ENCODE measurements around the gene PRPSAP1.
A peak's percentile ranks its signal among the peaks of the same experiment; 100 is the strongest.

PRPSAP1 gene

GRCh38 chr17:76383546-76384221 lies 30.0 kb upstream of the PRPSAP1 start:
- DNase-seq (ENCODE audit: low spot score), result peak; percentile 78

DNA sequence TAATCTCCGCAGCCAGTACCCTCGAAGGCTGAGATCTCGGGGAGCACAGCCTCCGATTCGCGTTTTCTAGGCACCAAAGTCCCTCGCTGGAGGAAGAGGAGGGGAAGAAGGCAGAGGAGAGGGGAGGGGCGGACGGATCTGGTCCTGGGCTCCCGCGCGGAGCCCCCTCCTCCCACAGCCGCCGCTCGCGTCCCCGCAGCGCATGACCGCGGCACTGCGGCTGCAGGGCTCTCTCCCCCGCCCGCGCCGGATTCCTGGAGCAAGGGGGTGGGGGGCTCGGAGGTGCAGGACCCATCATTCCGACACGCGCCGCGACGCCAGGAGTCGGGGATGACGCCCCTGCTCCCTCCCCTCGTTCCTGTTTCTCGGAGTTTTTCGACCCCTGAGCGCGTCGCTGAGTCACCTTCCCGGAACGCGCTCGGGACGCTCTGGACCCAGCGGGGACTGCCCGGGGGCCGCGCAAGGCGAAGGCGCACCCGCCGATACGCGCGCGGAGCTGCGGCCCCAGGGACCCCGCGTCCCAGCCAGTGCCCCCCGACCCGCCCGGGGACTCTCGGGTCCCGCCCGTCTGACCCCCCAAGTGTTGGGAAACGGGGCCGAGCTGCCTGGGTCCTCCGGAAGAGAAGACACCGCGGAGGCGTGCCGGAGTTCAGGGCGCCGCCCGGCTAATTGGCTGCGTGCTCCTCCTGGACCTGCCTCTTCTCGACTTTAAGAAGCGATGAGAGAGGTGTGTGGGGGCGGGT lies 29.3 kb upstream of the PRPSAP1 start:
- DNase-seq (ENCODE audit: low spot score), result peak; percentile 87

DNA sequence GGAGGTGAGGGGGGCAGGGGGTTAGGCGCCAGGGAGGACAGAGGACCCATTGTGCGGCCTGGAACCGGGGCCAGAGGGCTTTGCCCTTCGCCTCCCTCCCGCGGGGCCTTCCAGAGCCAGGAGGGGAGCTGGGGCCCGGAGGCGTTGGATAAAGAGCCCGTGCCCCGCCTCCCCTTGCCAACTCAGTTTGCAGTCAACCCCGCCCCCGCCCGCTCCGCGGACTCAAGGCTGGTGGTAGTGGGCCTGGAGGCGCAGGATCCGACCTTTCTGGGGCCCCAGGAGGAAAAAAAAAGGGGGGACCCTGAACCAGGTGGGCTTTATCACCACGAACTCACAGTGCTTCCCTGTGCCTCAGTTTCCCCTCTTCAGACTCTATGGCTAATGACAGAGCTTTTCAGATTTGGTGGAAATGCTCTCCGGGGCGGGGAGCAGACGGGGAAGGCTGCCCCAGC lies 28.7 kb upstream of the PRPSAP1 start:
- no peak for DNase-seq (ENCODE audit: low spot score)

GRCh38 chr17:76381633-76382350 lies 28.1 kb upstream of the PRPSAP1 start:
- DNase-seq (ENCODE audit: low spot score), result peak; percentile 77

GRCh38 chr17:76379646-76380376 lies 26.1 kb upstream of the PRPSAP1 start:
- DNase-seq (ENCODE audit: low spot score), result no peak

GRCh38 chr17:76379275-76379641 lies 25.5 kb upstream of the PRPSAP1 start:
- no peak for DNase-seq (ENCODE audit: low spot score)

DNA sequence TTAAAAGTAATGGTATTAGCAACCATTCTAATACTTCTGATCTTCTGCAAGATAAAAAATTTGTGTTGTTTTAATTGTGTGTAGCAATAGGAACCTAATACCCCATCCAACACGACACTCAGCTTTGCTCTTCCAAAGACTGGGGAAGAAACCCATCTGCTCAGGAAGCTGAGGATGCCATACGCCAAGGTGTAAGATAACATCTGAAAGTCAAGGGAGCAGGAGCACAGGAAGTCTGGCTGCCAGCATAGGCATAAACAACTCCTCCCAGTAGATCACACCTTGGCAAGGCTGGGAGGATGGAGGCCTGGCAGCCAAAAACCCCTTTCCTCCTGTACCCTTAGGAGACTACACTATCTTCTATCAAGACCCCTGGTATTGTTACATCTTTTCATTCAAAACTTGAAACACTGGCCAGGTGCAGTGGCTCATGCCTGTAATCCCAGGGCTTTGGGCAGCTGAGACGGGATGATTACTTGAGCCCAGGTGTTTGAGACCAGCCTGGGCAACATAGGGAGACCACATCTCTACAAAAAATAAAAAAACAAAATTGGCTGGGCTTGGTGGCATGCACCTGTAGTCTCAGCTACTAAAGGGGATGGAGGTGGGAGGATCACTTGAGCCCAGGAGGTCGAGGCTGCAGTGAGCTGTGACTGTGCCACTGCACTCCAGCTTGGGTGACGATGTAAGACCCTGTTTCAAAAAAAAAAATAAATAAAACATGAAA lies 25.0 kb upstream of the PRPSAP1 start:
- DNase-seq (ENCODE audit: low spot score), result no peak

DNA sequence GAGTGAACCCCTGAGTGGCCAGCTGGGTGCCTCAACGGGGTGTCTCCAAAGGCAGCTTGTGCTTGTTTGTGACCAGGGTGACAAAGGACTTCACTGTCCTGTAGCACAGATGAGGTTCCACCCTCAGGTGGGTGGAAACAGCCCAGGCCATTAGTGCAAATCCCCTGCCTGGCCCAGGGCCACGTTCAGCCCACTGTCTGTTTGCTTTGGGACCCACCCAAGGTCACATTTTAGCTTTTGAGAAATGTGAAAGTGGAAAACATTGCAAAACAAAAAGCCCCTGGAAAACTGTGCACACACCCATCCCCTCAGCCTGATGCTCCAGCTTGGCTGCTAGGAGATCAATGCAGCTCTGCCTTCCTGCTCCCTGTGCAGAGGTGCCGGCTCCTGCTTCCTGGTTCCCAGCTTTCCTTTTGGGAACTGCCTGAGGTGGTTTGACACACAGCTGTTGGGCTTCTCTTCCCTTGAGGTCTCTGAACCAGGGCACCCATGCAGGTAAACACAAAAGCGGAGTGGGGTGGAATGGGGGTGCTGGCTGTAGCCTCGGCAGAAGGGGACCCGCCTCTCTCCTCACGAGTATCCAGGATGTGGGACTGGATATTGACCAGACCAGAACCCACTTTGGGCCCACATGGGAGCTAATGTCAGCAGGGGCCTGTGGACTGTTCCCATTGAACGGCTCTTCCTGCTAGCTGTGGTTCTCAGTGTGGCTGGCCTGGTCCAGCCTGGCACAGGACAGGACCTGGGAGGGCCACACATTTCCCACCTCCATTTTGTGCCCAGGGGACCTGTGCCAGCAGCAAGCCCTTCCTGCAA lies 22.8 kb upstream of the PRPSAP1 start:
- DNase-seq (ENCODE audit: low spot score), result no peak

- no peak for DNase-seq (ENCODE audit: low spot score)
Measured at GRCh38 chr17:76371656-76372628, 18.2 kb upstream of the PRPSAP1 start.

- DNase-seq (ENCODE audit: low spot score), result no peak
Measured at GRCh38 chr17:76370261-76370993, 16.7 kb upstream of the PRPSAP1 start.

GRCh38 chr17:76369804-76370203 lies 16.1 kb upstream of the PRPSAP1 start:
- DNase-seq (ENCODE audit: low spot score), result no peak

DNA sequence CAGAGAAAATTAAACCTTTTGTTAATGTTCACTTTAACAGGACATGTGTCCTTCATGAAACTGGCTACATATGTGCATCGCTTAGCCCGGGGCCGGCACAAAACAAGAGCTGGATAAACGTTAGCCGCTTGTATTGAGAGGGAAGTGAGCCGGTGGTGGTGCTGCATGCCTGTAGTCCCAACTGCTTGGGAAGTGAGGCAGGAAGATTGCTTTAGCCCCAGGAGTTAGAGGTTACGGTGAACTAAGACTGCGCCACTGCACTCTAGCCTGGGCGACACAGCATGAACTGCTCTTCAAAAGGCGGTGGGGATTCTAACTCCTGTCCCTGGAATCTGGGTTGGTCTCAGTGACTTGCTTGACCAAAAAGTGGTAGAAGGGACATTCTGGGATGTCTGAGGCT lies 15.7 kb upstream of the PRPSAP1 start:
- no peak for DNase-seq (ENCODE audit: low spot score)

DNA sequence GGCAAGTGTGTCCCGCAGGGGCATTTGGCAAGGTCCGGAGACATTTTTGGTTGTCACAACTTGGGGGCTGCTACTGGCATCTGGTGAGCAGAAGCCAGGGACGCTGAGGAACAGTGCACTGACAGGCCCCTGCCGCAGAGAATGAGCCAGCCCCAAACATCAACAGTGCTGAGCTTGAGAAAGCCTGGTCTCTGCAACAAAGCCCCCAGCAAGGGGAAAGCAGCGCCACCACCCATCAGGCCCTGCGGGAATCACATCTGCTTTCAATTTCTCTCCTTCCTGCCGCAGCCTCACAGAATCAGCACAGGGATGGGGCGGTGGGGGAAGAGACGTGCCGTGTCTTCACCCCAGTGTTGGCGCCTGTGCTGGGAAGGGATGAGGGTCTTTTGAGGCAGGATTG lies 14.8 kb upstream of the PRPSAP1 start:
- no peak for DNase-seq (ENCODE audit: low spot score)

GRCh38 chr17:76367642-76368041 lies 13.9 kb upstream of the PRPSAP1 start:
- no peak for DNase-seq (ENCODE audit: low spot score)

DNA sequence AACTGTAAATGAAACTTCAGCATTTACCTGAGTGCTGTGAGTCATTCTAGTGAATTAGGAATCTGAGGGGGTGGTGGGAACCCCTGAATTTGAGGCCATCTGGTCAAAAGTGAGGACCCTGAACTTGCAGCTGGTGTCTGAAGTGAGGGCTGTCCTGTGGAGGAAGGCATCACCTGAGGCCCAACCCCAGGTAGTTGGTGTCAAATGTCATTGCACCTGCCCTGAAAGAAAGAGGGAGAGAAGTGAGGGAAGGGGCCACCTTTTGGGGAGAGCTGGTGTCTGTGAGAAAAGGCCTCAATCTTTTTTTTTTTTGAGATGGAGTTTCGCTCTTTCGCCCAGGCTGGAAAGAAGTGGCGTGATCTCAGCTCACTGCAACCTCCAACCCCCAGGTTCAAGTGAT lies 12.5 kb upstream of the PRPSAP1 start:
- DNase-seq (ENCODE audit: low spot score), result no peak

DNA sequence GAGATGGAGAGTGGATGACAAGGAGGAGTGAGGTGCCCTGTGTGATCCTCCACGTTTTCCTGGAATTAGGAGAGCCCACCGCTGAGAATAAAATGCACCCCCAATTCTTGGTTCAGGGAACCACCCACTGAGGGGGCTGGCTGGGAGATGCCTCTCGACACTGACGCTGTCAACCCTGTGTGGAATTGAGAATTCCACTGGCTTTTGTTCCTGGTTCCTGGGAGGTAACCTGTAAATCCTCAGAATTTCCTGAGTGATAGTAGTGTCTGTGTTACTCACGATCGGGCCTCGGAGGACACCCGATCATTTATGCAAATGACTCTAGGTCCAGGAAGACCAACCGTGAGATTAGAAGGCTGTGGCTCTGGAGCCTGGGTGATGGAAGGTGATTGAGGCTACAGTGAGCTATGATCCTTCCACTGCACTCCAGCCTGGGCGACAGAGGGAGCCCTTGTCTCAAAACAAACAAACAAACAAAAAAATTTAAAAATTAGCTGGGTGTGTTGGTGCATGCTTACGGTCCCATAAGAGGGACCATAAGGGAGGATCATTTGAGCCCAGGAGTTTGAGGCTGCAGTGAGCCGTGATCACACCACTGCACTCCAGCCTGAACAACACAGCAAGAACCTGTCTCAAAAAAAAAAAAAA lies 11.7 kb upstream of the PRPSAP1 start:
- DNase-seq (ENCODE audit: low spot score), result no peak

GRCh38 chr17:76363107-76363842 lies 9.6 kb upstream of the PRPSAP1 start:
- no peak for DNase-seq (ENCODE audit: low spot score)

DNA sequence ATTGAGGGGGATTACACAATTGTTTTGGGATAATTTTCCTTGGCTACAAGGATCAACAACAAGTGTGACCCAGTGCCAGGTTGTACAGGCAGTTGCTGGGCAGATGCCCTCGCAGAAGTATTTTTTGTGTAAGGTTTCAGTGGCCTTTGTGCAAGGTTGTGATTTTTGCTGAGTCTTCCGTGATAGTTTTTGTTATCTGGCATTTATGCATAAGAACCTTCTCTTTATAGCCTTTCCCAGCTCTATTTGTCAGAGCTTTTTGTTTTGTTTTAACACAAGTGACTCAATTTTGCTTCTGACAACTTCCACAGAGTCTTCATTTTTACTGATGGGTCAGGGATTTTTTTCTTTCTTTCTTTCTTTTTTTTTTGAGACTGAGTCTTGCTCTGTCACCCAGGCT lies 6.7 kb upstream of the PRPSAP1 start:
- no peak for DNase-seq (ENCODE audit: low spot score)
